HEK293 (cell line): ENCODE results near the gene MUC5B.
"Not testable (repeated sequence)": the region's sequence is repeated elsewhere in the genome, so short reads cannot be mapped to it uniquely, and the experiment has no call there.

Experiments
- ZNF354C ChIP-seq: fragments of 450-650 bp; formaldehyde crosslinking; IDR thresholded peaks from 2 replicates; pipeline ENCODE4 v1.5.1; 2016; ENCODE audit warnings: missing biosample characterization, missing genetic modification characterization, low read depth, borderline replicate concordance
- TF ChIP-seq, protein P1 (sequence below): fragments of 450-650 bp; formaldehyde crosslinking; conservative IDR thresholded peaks from 2 replicates; pipeline ENCODE4 v1.5.1; 2016; ENCODE audit warnings: low read depth, missing biosample characterization, missing genetic modification characterization
- TF ChIP-seq, protein P2 (sequence below): fragments of 450-650 bp; formaldehyde crosslinking; IDR thresholded peaks from 2 replicates; pipeline ENCODE4 v1.5.1; 2016; ENCODE audit warnings: missing biosample characterization, missing genetic modification characterization
- TF ChIP-seq, protein P3 (sequence below): fragments of 450-650 bp; formaldehyde crosslinking; IDR thresholded peaks from 2 replicates; pipeline ENCODE4 v1.5.1; 2016; ENCODE audit warnings: missing biosample characterization, missing genetic modification characterization

DNA sequence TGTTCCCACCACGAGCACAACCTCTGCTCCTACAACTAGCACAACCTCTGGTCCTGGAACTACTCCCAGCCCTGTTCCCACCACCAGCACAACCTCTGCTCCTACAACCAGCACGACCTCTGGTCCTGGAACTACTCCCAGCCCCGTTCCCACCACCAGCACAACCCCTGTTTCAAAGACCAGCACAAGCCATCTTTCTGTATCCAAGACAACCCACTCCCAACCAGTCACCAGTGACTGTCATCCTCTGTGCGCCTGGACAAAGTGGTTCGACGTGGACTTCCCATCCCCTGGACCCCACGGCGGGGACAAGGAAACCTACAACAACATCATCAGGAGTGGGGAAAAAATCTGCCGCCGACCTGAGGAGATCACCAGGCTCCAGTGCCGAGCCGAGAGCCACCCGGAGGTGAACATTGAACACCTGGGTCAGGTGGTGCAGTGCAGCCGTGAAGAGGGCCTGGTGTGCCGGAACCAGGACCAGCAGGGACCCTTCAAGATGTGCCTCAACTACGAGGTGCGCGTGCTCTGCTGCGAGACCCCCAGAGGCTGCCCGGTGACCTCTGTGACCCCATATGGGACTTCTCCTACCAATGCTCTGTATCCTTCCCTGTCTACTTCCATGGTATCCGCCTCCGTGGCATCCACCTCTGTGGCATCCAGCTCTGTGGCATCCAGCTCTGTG is 30.9 kb upstream of the MUC5B start:
- TF ChIP-seq ZNF354C (tag by site-specific recombination) = not testable (repeated sequence)
- TF ChIP-seq, protein P1, sequence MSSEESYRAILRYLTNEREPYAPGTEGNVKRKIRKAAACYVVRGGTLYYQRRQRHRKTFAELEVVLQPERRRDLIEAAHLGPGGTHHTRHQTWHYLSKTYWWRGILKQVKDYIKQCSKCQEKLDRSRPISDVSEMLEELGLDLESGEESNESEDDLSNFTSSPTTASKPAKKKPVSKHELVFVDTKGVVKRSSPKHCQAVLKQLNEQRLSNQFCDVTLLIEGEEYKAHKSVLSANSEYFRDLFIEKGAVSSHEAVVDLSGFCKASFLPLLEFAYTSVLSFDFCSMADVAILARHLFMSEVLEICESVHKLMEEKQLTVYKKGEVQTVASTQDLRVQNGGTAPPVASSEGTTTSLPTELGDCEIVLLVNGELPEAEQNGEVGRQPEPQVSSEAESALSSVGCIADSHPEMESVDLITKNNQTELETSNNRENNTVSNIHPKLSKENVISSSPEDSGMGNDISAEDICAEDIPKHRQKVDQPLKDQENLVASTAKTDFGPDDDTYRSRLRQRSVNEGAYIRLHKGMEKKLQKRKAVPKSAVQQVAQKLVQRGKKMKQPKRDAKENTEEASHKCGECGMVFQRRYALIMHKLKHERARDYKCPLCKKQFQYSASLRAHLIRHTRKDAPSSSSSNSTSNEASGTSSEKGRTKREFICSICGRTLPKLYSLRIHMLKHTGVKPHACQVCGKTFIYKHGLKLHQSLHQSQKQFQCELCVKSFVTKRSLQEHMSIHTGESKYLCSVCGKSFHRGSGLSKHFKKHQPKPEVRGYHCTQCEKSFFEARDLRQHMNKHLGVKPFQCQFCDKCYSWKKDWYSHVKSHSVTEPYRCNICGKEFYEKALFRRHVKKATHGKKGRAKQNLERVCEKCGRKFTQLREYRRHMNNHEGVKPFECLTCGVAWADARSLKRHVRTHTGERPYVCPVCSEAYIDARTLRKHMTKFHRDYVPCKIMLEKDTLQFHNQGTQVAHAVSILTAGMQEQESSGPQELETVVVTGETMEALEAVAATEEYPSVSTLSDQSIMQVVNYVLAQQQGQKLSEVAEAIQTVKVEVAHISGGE (tag by site-specific recombination) = not testable (repeated sequence)
- TF ChIP-seq, protein P2, sequence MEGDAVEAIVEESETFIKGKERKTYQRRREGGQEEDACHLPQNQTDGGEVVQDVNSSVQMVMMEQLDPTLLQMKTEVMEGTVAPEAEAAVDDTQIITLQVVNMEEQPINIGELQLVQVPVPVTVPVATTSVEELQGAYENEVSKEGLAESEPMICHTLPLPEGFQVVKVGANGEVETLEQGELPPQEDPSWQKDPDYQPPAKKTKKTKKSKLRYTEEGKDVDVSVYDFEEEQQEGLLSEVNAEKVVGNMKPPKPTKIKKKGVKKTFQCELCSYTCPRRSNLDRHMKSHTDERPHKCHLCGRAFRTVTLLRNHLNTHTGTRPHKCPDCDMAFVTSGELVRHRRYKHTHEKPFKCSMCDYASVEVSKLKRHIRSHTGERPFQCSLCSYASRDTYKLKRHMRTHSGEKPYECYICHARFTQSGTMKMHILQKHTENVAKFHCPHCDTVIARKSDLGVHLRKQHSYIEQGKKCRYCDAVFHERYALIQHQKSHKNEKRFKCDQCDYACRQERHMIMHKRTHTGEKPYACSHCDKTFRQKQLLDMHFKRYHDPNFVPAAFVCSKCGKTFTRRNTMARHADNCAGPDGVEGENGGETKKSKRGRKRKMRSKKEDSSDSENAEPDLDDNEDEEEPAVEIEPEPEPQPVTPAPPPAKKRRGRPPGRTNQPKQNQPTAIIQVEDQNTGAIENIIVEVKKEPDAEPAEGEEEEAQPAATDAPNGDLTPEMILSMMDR (tag by site-specific recombination) = not testable (repeated sequence)
- TF ChIP-seq, protein P3, sequence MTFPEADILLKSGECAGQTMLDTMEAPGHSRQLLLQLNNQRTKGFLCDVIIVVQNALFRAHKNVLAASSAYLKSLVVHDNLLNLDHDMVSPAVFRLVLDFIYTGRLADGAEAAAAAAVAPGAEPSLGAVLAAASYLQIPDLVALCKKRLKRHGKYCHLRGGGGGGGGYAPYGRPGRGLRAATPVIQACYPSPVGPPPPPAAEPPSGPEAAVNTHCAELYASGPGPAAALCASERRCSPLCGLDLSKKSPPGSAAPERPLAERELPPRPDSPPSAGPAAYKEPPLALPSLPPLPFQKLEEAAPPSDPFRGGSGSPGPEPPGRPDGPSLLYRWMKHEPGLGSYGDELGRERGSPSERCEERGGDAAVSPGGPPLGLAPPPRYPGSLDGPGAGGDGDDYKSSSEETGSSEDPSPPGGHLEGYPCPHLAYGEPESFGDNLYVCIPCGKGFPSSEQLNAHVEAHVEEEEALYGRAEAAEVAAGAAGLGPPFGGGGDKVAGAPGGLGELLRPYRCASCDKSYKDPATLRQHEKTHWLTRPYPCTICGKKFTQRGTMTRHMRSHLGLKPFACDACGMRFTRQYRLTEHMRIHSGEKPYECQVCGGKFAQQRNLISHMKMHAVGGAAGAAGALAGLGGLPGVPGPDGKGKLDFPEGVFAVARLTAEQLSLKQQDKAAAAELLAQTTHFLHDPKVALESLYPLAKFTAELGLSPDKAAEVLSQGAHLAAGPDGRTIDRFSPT (tag by site-specific recombination) = not testable (repeated sequence)
